Epithelial cell of esophagus (primary cell): Measurements from ENCODE around the gene CBLB.

Experiments used
- DNase-seq: peaks from one replicate; pipeline ENCODE4 v3.0.0; 2010; ENCODE audit warnings: low read depth
- H3K4me3 ChIP-seq: 2 replicates; pipeline ENCODE4 v1.5.1; 2011; ENCODE audit warnings: mild to moderate bottlenecking, low read length, control low read depth
- TF ChIP-seq, protein P1 (sequence below): IDR thresholded peaks from 2 replicates; pipeline ENCODE4 v1.5.1; 2011; ENCODE audit warnings: low read depth, mild to moderate bottlenecking, low read length, control low read depth, inconsistent platforms; ENCODE audit not compliant: insufficient read depth; ENCODE audit errors: missing control alignments

The CBLB gene

DNA sequence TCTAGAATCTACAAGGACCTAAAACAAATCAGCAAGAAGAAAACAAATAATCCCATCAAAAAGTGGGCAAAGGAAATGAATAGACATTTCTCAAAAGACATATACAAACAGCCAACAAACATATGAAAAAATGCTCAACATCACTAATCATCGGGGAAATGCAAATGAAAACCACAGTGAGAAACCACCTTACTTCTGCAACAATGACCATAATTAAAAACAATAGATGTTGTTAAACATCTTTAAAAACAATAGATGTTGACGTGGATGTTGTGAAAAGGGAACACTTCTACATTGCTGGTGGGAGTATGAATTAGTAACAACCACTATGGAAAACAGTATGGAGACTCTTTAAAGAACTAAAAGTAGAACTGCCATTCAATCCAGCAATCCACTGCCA, 96.2 kb downstream of the CBLB start:
- no peak overlapping the region for H3K4me3 ChIP-seq
- TF ChIP-seq, protein P1, sequence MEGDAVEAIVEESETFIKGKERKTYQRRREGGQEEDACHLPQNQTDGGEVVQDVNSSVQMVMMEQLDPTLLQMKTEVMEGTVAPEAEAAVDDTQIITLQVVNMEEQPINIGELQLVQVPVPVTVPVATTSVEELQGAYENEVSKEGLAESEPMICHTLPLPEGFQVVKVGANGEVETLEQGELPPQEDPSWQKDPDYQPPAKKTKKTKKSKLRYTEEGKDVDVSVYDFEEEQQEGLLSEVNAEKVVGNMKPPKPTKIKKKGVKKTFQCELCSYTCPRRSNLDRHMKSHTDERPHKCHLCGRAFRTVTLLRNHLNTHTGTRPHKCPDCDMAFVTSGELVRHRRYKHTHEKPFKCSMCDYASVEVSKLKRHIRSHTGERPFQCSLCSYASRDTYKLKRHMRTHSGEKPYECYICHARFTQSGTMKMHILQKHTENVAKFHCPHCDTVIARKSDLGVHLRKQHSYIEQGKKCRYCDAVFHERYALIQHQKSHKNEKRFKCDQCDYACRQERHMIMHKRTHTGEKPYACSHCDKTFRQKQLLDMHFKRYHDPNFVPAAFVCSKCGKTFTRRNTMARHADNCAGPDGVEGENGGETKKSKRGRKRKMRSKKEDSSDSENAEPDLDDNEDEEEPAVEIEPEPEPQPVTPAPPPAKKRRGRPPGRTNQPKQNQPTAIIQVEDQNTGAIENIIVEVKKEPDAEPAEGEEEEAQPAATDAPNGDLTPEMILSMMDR = no peak
- no peak for DNase-seq

- DNase-seq = no peak
- TF ChIP-seq, protein P1 = no peak
- H3K4me3 ChIP-seq = no peak overlapping the region
Observed at GRCh38 chr3:105771392-105771791, 97.4 kb downstream of the CBLB start.

DNA sequence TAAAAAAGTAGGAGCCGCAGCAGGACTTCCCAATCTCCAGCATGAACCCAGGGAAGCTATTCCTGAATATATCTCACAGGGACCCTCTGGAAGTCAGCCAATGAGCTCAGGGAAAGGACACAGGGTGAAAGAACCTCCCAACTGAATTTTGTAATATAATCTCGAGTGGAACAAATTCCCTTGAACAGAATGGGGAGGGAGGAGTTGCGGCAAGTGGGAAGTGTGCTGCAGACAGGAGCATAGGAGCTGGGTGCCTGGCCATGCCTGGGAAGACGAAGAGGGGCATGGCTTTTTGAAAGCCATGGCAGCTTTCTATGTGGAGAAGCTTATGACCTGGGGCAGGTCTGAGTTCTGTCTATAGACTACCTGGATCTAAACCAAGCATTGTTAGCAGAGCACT, 98.4 kb downstream of the CBLB start:
- DNase-seq = no peak
- H3K4me3 ChIP-seq = no peak overlapping the region
- TF ChIP-seq, protein P1 = no peak

- no peak overlapping the region for H3K4me3 ChIP-seq
- TF ChIP-seq, protein P1 = no peak
- no peak for DNase-seq
Observed at GRCh38 chr3:105767776-105768175, 101.0 kb downstream of the CBLB start.

DNA sequence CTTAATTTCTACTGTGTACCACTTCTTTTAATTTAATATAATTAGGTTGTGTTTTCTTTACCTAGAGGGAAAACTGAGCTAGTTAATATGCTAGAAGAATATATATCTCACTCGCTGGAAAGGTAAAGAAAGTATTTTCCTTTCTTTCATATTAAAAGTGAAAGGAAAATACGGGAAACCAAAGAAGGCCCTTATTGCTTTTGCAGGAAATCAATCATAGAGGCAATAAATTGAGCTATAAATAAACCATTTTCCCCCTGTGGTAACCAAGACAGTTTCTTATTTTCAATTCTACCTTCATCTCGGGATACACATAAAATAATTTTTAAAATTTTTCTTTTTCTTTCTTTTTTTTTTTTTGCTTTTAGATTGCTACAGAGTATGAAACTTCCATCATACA, 101.6 kb downstream of the CBLB start:
- TF ChIP-seq, protein P1 = no peak
- DNase-seq = no peak
- no peak overlapping the region for H3K4me3 ChIP-seq

DNA sequence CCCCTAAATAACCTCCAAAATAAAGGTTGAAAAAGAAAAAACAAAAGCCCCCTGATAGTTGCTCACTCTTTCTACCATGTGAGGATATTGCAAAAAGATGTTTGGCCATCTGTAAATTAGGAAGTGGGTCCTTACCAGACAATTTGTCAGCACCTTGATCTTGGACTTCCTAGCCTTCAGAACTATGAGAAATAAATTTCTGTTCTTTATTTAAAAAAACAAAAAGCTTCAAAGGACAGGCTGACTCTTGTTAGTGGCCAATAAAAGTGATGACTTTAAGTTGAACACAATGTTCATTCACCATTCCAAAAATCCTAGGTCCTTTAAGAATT, 103.5 kb downstream of the CBLB start:
- DNase-seq = no peak
- TF ChIP-seq, protein P1 = no peak
- H3K4me3 ChIP-seq = no peak overlapping the region

GRCh38 chr3:105764378-105765307, 104.2 kb downstream of the CBLB start:
- DNase-seq = no peak
- TF ChIP-seq, protein P1 = no peak
- no peak overlapping the region for H3K4me3 ChIP-seq
